HG02759 (cell line): ENCODE measurements around the gene NVL.
"Not testable (repeated sequence)": the region's sequence is repeated elsewhere in the genome, so short reads cannot be mapped to it uniquely, and the experiment has no call there.

Source experiments
- ATAC-seq: cut with Tn5 transposase; IDR thresholded peaks from one replicate; pipeline ENCODE4 v1.9.1; 2021; ENCODE audit warnings: mild to moderate bottlenecking, moderate library complexity; ENCODE audit not compliant: unreplicated experiment

NVL gene

DNA sequence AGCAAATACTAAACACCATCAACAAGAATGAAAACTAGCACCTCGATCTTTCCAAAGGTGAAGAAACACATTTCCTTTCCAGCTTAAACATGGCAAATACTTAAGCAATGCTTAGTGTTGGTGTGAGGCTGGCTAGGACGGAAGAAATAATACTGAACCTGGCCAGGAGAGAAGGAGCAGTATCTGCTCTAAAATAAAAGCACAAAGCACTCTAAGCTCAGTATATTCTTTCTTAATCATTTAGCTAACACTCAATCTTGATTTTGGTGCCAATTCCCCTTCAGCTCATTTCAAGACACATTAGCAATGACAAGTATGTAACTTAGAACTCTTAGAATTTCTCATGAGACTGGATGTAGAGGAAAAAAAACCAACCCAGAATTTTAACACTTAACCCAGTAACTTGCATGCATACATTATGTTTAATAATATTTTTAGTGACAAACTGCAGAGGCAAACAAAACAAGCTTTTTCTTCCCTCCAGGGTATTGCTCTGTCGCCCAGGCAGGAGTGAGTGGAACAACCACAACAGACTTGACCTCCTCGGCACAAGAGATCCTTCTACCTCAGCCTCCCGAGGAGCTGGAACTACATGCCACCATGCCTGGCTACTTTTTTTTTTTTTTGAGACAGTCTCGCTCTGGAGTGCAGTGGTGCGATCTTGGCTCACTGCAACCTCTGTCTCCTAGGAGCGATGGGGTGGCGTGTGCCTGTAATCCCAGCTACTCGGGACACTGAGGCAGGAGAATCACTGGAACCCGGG lies 92.7 kb downstream of the NVL start:
- ATAC-seq, result no peak

DNA sequence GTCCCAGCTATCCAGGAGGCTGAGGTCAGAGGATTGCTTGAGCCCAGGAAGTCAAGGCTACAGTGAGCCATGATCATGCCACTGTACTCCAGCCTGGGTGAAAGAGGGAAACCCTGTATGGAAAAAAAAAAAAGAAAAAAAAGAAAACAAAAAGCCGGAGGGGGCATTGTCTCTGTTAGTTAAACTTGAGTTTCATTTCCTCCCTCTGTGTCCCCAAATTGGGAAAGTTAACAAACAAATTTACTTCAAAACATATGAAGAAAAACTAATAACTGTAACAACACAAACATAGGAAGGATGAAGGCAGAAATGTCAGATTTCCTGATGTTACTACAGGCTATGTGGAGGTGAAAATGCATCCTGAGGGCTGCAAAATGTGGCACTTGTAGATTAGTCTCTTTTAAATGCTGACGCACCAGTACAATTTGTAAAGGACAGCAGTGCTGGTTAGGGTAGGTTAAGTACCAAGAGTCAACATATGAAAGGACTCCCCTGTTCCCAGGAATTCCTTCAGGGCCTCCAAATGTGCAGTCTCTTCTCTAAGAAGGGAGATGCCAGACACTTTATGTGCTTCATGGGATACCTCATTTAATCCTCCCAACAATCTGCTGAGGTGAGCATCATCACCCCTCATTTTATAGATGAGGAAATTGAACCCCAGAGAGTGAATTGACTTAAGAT lies 94.0 kb downstream of the NVL start:
- ATAC-seq, result no peak

DNA sequence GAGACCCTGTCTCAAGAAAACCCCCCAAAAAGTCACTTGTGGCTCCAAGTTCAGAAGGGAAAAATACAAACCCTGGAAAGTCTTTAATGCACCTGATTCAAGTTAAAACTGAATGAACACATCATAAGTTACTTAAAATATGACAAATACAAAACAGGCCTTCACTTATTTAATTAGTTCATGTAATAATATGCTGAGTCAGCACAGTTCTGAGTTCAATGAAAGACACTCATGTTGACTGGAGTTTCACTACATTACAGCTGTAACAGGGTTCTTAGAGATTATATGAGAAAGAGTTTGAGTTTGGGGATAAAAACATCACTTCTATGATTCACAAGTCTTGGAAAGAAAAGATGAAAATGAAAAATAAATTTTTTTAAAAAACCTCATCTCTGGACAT lies 96.0 kb downstream of the NVL start:
- ATAC-seq, result no peak

DNA sequence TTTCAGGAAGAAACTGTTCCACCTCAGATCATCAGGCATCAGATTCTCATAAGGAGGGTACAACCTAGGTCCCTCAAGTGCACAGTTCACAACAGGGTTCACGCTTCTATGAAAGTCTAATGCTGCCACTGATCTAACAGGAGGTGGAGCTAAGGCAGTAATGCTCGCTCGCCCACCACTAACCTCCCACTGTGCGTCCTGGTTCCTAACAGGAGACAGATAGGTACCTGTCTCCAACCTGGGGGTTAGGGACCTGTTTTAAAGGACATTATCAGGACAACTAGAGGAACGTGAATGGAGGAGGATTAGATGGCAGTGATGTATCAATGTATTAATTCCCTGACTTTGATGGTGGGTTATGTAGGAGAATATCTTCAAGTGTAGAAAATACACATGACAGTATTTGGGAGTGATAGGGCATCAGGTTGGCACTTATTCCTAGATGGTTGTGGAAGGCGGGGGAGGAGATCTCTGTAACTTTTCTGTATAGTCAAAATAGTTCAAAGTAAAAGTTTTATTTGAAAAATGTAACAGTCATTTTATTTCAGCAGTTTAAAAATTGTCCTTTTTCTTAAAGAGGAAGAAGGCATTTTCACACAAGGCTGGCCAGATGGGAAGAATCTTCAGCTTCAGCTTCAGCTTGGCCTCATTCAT lies 103.0 kb downstream of the NVL start:
- no peak for ATAC-seq

DNA sequence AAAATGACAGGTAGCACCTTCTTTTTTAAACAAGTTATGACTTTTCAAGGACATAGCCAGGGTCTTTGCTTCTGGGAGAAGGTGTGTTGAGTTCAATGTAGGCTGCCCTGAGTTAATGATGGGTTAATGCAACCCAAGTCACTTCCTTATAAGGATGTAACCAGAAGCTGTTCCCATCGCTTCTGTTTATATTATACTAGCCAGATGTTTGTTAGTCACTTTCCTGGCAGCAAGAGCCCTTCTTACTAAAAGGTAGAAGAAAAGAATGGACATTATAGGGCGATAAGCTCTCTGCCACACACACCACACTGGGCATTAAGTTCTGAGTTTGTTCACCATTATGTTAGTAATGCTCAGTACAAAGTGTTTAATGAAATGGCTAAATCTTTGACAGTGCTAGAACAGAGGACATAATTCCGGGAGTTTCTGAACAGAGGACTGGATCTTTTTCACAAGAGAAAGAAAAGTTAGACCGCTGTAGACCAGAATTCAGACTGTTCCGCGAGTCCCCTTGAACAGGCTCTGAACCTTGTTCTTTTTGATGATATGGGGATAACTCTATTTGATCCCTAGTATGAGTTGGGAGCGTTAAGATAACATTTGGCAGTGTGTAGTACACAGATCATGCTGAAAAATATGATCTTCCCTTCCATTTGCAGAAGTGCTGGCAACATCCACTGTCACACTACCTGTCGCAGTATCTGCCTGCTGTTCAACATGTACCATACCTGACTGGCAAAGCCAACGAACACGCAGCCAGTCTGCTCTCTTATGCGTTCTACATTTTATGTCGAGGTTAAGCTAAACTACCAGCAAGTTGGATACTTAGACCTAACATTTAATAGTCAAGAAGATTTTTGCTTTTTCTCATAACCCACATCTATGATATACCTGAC lies 105.9 kb downstream of the NVL start:
- no peak for ATAC-seq

DNA sequence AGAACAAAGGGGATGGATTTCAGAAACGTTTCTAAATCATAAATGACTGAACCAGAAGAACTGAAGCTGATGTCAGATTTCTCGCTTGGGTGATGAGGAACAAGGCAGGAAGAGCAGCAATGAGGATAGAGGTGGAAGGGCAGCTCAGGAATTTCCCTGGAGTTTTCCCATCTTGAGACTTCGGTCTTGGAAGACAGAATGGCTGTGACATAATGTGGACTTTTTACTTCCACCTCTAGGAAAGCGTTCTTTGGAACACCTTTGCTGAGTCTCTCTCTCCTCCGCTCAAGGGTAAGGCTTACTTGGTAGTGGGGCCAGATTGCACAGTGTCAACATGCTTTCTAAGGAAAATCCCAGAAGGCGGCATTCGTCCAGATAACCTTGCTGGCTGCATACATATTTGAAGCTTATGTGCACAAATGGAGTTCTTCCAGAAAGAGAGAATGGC lies 110.3 kb downstream of the NVL start:
- ATAC-seq, result no peak

DNA sequence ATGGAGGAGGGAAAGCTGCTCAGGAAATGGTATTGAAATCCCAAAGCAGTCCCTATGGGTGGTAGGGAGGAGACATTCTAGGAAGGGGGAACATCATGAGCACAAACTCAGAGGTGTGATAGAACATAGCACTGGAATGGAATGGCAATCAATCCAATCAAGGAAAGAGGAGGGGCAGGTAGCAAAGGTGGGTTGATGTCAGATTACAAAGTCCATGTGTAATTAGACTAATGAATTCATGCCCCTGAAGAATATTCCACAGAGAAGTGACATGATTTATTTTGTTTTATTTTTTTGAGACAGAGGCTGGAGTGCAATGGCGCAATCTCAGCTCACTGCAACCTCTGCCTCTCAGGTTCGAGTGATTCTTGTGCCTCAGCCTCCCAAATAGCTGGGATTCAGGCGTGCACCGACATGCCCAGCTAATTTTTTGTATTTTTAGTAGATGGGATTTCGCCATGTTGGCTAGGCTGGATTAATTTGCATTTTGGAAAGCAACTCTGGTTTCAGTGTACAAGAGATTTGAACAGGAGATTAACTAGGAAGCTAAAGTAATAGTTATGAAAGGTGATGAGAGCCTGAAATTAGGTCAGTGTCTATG lies 110.9 kb downstream of the NVL start:
- no peak for ATAC-seq

DNA sequence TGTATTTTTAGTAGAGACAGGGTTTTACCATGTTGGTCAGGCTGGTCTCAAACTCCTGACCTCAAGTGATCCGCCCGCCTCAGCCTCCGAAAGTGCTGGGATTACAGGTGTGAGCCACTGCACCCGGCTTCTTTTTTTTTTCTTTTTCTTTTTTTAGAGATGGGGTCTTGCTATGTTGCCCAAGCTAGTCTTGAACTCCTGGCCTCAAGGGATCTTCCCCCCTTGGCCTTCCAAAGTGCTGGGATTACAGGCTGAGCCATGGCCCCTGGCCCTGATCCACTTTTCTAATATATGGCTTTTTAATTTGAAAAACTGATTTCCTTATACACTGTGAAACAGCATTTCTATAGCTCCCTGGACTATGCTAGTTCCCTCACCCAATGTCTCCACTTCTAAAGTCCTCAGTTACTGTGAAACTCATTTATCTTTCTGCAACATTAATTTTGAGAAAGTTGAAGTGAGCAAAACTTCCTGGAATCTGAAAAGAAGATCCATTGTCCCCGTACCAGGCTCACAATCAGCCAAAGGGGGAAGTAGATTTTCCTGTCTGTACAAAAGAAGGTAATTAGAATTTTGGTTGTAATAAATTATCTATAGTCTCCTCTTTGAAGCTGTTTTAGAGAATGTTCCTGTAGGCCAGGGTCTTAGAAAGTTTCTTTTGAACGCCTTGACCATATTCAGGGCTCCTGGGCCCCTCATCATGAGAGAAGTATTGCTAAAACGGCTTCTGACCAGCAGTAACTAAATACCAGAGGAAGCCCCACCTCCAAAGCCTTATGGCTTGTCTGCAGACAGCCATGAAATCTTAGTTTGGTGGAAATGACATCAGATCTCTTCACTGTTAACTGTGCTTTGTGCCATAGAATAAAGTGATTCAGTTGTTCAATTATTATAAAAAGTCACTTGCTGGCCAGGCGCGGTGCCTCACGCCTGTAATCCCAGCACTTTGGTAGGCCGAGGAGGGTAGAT lies 112.0 kb downstream of the NVL start:
- ATAC-seq, result no peak

DNA sequence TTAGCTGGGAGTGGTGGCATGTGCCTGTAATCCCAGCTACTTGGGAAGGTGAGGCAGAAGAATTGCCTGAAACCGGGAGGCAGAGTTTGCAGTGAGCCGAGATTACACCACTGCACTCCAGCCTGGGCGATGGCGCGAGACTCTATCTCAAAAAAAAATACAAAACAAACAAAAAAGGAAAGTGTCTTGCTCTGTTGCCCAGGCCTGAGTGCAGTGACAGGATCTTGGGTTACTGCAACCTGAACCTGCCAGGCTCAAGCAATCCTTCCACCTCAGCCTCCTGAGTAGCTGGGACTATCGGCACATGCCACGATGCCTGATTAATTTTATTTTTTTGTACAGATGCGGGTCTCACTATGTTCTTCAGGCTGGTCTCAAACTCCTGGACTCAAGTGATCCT lies 113.6 kb downstream of the NVL start:
- ATAC-seq, result no peak

DNA sequence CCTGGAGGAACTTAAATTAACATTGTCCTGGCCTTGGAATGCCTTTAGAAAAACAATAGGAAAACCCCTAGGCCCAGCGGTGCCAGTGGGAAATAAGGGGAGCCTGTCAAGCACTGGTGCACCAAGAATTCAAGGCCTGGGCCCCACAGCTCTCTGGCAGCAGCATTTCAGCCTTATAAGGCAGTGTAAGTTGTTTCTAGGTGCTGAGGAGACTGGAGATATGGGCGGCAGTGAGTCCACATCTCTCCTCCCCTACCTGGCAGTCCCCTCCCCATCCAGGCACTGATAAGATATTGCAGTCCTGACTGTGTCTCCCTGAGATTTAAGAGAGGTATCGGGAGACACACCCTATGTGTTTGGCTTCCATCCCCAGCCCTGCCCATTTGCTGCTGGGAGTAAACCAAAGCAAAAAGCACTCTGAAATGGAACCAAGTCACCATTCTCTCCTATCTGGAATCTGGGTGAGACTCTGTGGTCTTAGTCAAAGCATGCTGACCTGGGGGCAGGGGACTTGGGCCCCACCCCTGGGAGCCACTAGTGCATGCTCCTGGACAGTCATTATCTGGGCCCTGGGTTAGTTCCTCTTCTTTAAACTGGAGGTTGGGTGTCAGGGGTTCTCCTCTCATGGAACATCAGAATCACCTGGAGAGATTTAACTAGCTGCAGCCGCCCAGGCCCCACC lies 116.4 kb downstream of the NVL start:
- no peak for ATAC-seq

DNA sequence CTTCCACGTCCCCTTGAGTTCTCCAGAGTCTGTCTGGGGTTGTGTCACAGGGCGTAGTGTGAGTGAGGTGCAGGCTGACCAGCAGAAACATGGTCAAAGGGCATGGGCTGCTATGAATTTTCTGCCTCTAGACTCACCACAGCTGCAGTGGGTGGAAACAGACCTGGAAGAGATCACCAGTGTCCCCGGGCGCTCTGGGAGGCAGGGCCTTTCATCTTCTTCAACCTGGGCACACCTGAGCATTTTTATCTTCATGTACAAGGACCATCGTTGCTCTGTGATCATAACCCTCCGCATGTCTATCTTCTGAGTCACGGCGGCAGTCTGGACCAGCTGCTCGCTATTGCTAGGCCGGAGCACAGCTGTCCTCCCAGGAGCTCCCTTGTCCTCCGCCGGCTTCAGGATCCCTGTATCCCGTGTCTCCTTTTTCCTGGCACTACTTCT lies 117.3 kb downstream of the NVL start:
- no peak for ATAC-seq

DNA sequence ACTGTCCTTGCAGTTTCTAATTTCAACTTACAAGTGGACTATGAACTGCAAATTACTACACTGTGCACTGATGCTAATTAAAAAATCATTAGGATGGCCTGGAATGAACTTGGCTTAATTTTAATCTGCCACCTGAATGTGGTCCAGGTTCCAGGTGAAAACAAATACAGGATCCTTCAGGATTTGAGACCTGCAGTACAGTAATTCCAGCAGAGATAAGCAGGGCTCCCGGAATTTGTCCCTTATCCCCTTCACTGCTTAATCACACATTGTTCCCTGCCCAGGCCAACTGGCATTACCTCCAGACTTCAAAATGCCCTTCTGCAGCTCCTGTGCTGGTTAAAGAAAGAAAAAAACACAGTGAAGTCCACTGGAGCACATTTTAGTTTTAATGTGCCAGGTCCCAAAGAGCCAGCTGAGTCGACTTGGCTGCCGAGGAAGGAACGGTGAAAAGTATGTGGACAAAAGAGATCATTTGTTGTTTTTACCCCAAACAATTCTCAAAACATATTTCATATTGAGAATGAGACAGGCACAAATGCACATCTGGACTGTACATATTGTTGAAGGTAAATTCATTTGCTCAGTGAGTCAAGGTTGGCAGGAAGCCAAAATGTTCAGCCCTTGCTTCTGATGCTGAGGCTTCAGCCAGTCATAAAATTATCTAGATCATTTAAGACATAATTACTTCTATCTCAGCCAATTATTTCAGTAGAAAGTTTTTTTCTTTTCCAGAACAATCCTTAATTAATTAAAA lies 118.6 kb downstream of the NVL start:
- no peak for ATAC-seq

DNA sequence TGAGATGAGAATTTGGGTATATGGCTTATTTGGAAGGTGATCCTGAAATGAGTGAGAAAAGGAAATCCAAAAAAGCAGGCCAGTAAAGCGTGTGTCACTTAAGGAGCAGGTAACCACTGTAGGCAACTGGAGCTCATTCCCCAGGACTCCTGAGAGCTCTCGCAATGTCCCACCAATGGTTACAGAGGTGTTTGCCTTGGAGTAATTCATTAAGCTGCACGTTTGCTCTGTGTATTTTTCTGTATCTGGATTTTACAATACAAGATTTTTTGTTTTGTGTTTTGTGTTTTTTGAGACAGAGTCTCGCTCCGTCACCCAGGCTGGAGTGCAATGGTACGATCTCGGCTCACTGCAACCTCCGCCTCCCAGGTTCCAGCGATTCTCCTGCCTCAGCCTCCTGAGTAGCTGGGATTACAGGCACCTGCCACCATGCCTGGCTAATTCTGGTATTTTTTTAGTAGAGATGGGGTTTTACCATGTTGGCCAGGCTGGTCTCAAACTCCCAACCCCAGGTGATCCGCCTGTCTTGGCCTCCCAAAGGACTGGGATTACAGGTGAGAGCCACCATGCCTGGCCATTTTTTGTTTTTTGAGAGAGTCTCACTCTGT lies 123.9 kb downstream of the NVL start:
- not testable (repeated sequence) for ATAC-seq

DNA sequence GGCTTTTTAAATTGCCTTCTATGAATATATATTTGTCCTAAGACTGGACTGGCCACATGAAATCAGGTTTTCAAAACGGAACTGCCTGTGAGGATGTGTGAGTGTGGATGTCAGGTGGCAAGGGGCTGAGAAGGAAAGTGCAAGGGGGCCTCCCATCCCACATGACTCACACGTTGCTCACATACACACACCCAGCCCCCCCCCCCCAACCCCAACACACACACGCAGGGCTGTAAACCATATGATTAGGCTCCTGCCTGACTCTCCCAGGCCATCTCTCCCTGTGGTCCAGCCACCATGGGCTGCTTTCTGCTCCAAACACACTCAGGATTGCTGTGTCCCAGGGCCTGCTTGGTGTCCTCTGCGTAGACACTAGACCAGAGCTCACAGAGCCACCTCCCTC lies 124.5 kb downstream of the NVL start:
- ATAC-seq, result peak; percentile 35

DNA sequence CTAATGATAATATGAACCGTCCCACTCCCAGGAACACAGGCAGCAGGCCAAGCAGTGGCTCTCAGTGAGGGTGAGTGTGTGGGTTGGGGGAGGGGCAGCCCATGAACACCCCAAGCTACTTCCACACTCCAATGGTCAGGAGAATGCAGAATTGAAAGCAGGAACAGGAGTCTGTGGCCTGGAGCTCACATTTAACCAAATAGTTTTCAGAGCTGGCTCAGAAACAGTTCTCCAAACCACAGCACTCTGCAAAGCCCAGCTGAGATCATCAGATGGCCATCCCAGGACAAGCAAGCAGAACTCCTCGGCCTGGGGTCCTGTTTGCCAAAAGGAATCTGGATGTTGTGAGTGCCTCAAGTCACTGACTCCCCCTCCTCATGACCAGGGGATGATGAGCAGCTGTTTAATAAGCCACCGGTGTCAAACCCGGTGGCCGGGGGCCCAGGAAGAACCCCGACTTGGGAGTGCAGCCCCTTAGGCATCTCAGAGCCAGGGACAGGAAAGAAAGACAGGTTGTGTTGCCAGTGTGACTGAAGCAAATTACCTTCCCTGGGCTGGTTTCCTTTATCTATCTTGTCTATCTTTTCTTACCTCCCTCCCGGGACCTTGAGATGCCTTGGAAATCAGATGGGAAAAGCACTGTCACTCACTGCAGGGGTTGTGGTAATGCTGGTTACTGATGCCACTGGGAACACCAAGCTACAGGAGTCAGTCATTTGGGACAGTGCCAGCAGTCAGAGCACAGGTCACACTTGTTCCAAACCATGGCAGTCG lies 126.5 kb downstream of the NVL start:
- ATAC-seq, result peak; percentile 55

DNA sequence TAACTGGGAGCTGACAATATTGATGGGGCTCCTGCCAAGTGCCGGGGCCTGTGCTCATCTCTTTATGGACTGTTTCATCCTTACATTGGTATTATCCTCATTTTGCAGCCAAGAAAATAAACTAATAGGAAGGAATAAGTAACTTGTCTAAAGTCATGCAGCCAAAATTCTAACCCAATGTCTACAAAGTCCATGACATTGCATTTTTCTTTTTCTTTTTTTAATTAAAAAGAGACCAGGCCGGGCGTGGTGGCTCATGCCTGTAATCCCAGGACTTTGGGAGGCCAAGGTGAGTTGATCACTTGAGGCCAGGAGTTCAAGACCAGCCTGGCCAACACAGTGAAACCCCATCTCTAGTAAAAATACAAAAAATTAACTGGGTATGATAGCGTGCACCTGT lies 128.1 kb downstream of the NVL start:
- ATAC-seq, result no peak

DNA sequence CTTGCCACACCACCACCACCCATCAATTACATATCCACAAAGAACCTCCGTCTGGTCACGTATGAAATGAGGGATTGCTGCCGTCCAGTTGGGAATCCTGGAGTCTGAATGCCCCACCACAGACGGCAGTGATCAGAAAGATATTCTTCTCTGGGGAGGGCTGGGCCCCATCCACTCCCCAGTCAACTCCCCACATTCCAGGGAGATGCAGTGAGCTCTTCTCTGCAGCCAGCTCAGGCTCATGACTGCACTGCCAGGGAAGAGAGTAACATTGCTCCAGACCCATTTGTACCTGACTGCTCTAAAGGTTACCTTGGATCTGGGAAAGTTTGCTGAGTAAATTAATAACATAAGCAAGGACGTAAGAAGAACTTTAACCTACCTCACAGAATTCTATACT lies 128.6 kb downstream of the NVL start:
- no peak for ATAC-seq
